Lower leg skin (tissue), 3 donors: ENCODE measurements around the gene CDK17.

ENCODE experiments used
- POLR2A ChIP-seq, 2 donors: fragments of 450-650 bp; IDR thresholded peaks; one replicate each; pipeline ENCODE4 v1.6.1; 2016 to 2017; ENCODE audit warnings: antibody characterized with exemption in 2 of 2, mild to moderate bottlenecking in 1 of 2, moderate library complexity in 1 of 2
- TF ChIP-seq, protein P1 (sequence below), 3 donors: fragments of 450-650 bp; IDR thresholded peaks; one replicate each; pipeline ENCODE4 v1.5.1; 2016; ENCODE audit warnings: antibody characterized with exemption in 3 of 3, mild to moderate bottlenecking in 3 of 3, moderate library complexity in 2 of 3

DNA sequence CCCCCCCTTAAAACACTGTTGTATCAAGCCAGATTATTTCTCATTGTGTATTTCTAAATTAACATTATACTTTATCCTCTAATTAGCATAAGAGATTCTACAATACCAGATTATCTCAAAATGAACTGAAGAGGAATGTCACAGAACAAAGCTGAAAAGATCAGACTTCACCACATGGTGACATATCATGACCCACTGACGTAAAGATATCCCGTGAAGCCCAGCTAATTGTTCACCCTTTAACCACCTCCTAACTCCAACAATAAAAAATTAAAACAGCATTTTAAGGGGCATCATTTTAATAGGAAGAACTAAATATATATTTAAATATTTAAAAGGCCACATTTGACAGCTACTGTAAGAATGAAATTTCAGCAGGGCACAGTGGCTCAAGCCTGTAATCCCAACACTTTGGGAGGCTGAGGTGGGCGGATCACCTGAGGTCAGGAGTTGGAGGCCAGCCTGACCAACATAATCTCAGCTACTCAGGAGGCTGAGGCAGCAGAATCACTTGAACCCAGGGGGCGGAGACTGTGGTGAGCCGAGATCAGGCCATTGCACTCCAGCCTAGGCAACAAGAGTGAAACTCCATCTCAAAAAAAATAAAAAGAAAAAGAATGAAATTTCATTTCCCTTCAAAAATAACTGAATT lies 29.0 kb downstream of the CDK17 start:
- TF ChIP-seq, protein P1, sequence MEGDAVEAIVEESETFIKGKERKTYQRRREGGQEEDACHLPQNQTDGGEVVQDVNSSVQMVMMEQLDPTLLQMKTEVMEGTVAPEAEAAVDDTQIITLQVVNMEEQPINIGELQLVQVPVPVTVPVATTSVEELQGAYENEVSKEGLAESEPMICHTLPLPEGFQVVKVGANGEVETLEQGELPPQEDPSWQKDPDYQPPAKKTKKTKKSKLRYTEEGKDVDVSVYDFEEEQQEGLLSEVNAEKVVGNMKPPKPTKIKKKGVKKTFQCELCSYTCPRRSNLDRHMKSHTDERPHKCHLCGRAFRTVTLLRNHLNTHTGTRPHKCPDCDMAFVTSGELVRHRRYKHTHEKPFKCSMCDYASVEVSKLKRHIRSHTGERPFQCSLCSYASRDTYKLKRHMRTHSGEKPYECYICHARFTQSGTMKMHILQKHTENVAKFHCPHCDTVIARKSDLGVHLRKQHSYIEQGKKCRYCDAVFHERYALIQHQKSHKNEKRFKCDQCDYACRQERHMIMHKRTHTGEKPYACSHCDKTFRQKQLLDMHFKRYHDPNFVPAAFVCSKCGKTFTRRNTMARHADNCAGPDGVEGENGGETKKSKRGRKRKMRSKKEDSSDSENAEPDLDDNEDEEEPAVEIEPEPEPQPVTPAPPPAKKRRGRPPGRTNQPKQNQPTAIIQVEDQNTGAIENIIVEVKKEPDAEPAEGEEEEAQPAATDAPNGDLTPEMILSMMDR (IDR thresholded peaks at IDR 0.05): no peak
- no peak for TF ChIP-seq POLR2A (IDR thresholded peaks at IDR 0.05)
